ENCODE data around the gene PPP3CA. TPM values are rescaled to one million over a fixed set of nuclear protein-coding genes. Genes with fewer than 3 reads are reported as not detected.
"Not testable (repeated sequence)": the region's sequence is repeated elsewhere in the genome, so short reads cannot be mapped to it uniquely, and the experiment has no call there.

PPP3CA gene
- total RNA-seq, 2 donors from 2014 or later, result 13.7 to 20.8 TPM

DNA sequence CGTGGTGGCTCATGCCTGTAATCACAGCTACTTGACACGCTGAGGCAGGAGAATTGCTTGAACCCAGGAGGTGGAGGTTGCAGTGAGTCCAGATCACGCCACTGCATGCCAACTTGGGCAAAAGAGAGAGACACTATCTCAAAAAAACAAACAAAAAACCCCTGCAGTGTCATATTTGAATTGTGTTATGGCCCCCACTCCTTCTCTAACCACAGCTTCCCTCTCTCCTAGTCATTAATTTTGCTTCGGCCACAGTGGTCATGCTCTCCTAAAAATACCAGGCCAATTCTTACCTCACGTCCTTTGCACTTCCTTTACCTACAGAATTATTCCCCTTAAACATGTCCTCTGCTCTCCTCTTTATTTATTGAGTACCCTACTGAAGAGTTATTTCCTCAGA, 206.1 kb downstream of the PPP3CA start:
- H3K36me3 ChIP-seq (replicated peaks in 1 of 2; ENCODE audit: insufficient read depth in 1 of 2, low read depth in 2 of 2), result no peaks in the 10 kb centered on the region
- no peaks in the 10 kb centered on the region for H3K9me3 ChIP-seq
- DNase-seq (no peak), ATAC-seq (no peak)
- H3K27me3 ChIP-seq, result no peaks in the 10 kb centered on the region
- H3K4me1 ChIP-seq, result no peaks in the 10 kb centered on the region
- H3K27ac ChIP-seq, result no peak overlapping the region
- intact Hi-C loops (cut with DNase I), result no loop called here
- no peak overlapping the region for H3K4me3 ChIP-seq
- WGBS, 2 donors, result 87 to 92% methylated on average over 5 of the region's 5 CpGs
- TF ChIP-seq POLR2A (IDR thresholded peaks at IDR 0.05), result no peak
- TF ChIP-seq, protein P1, sequence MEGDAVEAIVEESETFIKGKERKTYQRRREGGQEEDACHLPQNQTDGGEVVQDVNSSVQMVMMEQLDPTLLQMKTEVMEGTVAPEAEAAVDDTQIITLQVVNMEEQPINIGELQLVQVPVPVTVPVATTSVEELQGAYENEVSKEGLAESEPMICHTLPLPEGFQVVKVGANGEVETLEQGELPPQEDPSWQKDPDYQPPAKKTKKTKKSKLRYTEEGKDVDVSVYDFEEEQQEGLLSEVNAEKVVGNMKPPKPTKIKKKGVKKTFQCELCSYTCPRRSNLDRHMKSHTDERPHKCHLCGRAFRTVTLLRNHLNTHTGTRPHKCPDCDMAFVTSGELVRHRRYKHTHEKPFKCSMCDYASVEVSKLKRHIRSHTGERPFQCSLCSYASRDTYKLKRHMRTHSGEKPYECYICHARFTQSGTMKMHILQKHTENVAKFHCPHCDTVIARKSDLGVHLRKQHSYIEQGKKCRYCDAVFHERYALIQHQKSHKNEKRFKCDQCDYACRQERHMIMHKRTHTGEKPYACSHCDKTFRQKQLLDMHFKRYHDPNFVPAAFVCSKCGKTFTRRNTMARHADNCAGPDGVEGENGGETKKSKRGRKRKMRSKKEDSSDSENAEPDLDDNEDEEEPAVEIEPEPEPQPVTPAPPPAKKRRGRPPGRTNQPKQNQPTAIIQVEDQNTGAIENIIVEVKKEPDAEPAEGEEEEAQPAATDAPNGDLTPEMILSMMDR (IDR thresholded peaks at IDR 0.05), result no peak

GRCh38 chr4:101140228-101140627, 207.1 kb downstream of the PPP3CA start:
- Histone ChIP-seq H3K27me3 (no peaks in the 10 kb centered on the region), H3K27ac (no peak overlapping the region), H3K4me1 (no peaks in the 10 kb centered on the region), H3K4me3 (no peak overlapping the region), H3K9me3 (no peaks in the 10 kb centered on the region), H3K36me3 (replicated peaks in 1 of 2; ENCODE audit: insufficient read depth in 1 of 2, low read depth in 2 of 2) (no peaks in the 10 kb centered on the region)
- ATAC-seq (no peak), DNase-seq (no peak)
- TF ChIP-seq POLR2A (IDR thresholded peaks at IDR 0.05), result no peak
- TF ChIP-seq, protein P1 (IDR thresholded peaks at IDR 0.05), result no peak
- intact Hi-C loops (cut with DNase I), result no loop called here

GRCh38 chr4:101136373-101137370, 210.7 kb downstream of the PPP3CA start:
- no peak for ATAC-seq
- H3K27me3 ChIP-seq, result no peaks in the 10 kb centered on the region
- no peaks in the 10 kb centered on the region for H3K4me1 ChIP-seq
- no peak for DNase-seq
- H3K4me3 ChIP-seq, result no peak overlapping the region
- H3K36me3 ChIP-seq (replicated peaks in 1 of 2; ENCODE audit: insufficient read depth in 1 of 2, low read depth in 2 of 2), result no peaks in the 10 kb centered on the region
- no peak for TF ChIP-seq POLR2A (IDR thresholded peaks at IDR 0.05)
- TF ChIP-seq, protein P1 (IDR thresholded peaks at IDR 0.05), result no peak
- no peaks in the 10 kb centered on the region for H3K9me3 ChIP-seq
- WGBS, 2 donors, result 92% methylated on average over 8 of the region's 8 CpGs
- intact Hi-C loops (cut with DNase I), result no loop called here
- no peak overlapping the region for H3K27ac ChIP-seq

- TF ChIP-seq, protein P1 (IDR thresholded peaks at IDR 0.05), result no peak
- no peak for TF ChIP-seq POLR2A (IDR thresholded peaks at IDR 0.05)
- no peaks in the 10 kb centered on the region for H3K27me3 ChIP-seq
- WGBS, 2 donors, result 71 to 73% methylated on average over 3 of the region's 3 CpGs
- no peak for ATAC-seq
- no peaks in the 10 kb centered on the region for H3K4me1 ChIP-seq
- no peaks in the 10 kb centered on the region for H3K36me3 ChIP-seq (replicated peaks in 1 of 2; ENCODE audit: insufficient read depth in 1 of 2, low read depth in 2 of 2)
- no peak overlapping the region for H3K27ac ChIP-seq
- no peak overlapping the region for H3K4me3 ChIP-seq
- H3K9me3 ChIP-seq, result no peaks in the 10 kb centered on the region
- intact Hi-C loops (cut with DNase I), result no loop called here
- no peak for DNase-seq
Observed at GRCh38 chr4:101135371-101136010, 211.8 kb downstream of the PPP3CA start.

GRCh38 chr4:101131058-101131457, 216.3 kb downstream of the PPP3CA start:
- not testable (repeated sequence) for ATAC-seq
- WGBS, 2 donors, result 87 to 94% methylated on average over 5 of the region's 5 CpGs

DNA sequence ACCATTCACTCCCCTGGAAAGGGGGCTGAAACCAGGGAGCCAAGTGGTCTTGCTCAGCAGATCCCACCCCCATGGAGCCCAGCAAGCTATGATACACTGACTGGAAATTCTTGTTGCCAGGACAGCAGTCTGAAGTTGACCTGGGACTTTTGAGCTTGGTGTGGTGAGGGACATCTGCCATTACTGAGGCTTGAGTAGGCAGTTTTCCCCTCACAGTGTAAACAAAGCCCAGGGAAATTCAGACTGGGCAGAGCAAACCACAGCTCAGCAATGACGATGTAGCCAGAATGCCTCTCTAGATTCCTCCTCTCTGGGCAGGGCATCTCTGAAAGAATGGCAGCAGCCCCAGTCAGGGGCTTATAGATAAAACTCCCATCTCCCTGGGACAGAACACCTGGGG, 218.4 kb downstream of the PPP3CA start:
- H3K9me3 ChIP-seq; H3K36me3 ChIP-seq (replicated peaks in 1 of 2; ENCODE audit: insufficient read depth in 1 of 2, low read depth in 2 of 2); ATAC-seq; H3K27me3 ChIP-seq; intact Hi-C loops (cut with DNase I); H3K4me3 ChIP-seq; H3K27ac ChIP-seq; H3K4me1 ChIP-seq; DNase-seq: not testable (repeated sequence)
- 87 to 100% methylated on average over 1 of the region's 1 CpG for WGBS, 2 donors

More at GRCh38 chr4:101131058-101131457, 216.3 kb downstream of the PPP3CA start:
- H3K27me3 ChIP-seq; intact Hi-C loops (cut with DNase I); H3K9me3 ChIP-seq; H3K4me1 ChIP-seq; H3K4me3 ChIP-seq; H3K27ac ChIP-seq; H3K36me3 ChIP-seq (replicated peaks in 1 of 2; ENCODE audit: insufficient read depth in 1 of 2, low read depth in 2 of 2); DNase-seq: not testable (repeated sequence)
